A549 (cell line): ENCODE data around the gene EMC8. TPM values are rescaled to one million over a fixed set of nuclear protein-coding genes. Genes with fewer than 3 reads are reported as not detected.

Experiments used
- ATAC-seq, 2 experiments: fragments of 200-7000 bp in 1 of 2; fragments of >200 bp in 1 of 2; cut with Nextera tagmentation in 1 of 2; cut with Tn5 transposase in 1 of 2; 3 replicates each; pipeline versions ENCODE4 v1.8.0 to v1.9.1; 2018 to 2020; ENCODE audit warnings: mild to moderate bottlenecking in 1 of 2, moderate library complexity in 1 of 2
- CTCF ChIA-PET: fragments of 300-600 bp; sonication (Branson Sonifier 250); formaldehyde crosslinking; extraction: SDS; loops from one replicate; lab custom pipeline; 2021; ENCODE audit warnings: antibody characterized with exemption, inconsistent platforms; lab: Yijun Ruan, JAX
- POLR2A ChIA-PET: fragments of 350-600 bp; formaldehyde crosslinking; extraction: SDS; loops from one replicate; lab custom pipeline; 2021; ENCODE audit warnings: antibody characterized with exemption, inconsistent platforms; lab: Yijun Ruan, JAX
- DNase-seq, 2 experiments: peaks; one replicate each; pipeline versions ENCODE4 v3.0.0 to v3.0.0-alpha.2; 2011 to 2016; ENCODE audit warnings: low read depth in 1 of 2, low spot score in 1 of 2
- FAIRE-seq: peaks from 2 replicates; lab custom pipeline; 2011; peaks lifted over from hg19 to GRCh38; lab: Jason Lieb, UNC
- H3K27ac ChIP-seq, 2 experiments: fragments of >200 bp; sonication (Bioruptor Twin); formaldehyde crosslinking; 3 replicates each; pipeline ENCODE4 v1.5.1; 2016 to 2017
- H3K4me1 ChIP-seq: fragments of >200 bp; sonication (Bioruptor Twin); formaldehyde crosslinking; 3 replicates; pipeline ENCODE4 v1.6.1; 2016
- H3K4me2 ChIP-seq: fragments of >200 bp; sonication (Bioruptor Twin); formaldehyde crosslinking; 3 replicates; pipeline ENCODE4 v1.6.1; 2016
- H3K4me3 ChIP-seq: fragments of >200 bp; sonication (Bioruptor Twin); formaldehyde crosslinking; 3 replicates; pipeline ENCODE4 v1.5.1; 2016
- H3K9me3 ChIP-seq: fragments of >200 bp; sonication (Bioruptor Twin); formaldehyde crosslinking; 3 replicates; pipeline ENCODE4 v1.6.1; 2016
- BHLHE40 ChIP-seq: IDR thresholded peaks from 2 replicates; pipeline ENCODE4 v1.6.1; 2012; ENCODE audit warnings: low read depth, low read length, inconsistent platforms
- CHD4 ChIP-seq: fragments of 200-600 bp; sonication (generic); IDR thresholded peaks from 2 replicates; pipeline ENCODE4 v1.6.1; 2016; ENCODE audit warnings: antibody characterized with exemption, mild to moderate bottlenecking, borderline replicate concordance
- CTCF ChIP-seq: fragments of >200 bp; sonication (Bioruptor Twin); formaldehyde crosslinking; IDR thresholded peaks from 3 replicates; pipeline ENCODE4 v1.5.1; 2016
- FOSB ChIP-seq: fragments of 250-450 bp; sonication (Bioruptor Pico); IDR thresholded peaks from 2 replicates; pipeline ENCODE4 v1.5.0; 2020; ENCODE audit warnings: mild to moderate bottlenecking, moderate library complexity
- HMGXB4 ChIP-seq: fragments of 250-450 bp; sonication (Bioruptor Pico); IDR thresholded peaks from 2 replicates; pipeline ENCODE4 v1.5.0; 2021; ENCODE audit warnings: mild to moderate bottlenecking, moderate library complexity, borderline replicate concordance
- HOXB5 ChIP-seq: fragments of 250-450 bp; sonication (Bioruptor Pico); IDR thresholded peaks from 2 replicates; pipeline ENCODE4 v1.5.0; 2020; ENCODE audit warnings: mild to moderate bottlenecking, moderate library complexity
- KDM5A ChIP-seq: fragments of 200-600 bp; sonication (generic); IDR thresholded peaks from 2 replicates; pipeline ENCODE4 v1.6.1; 2016; ENCODE audit warnings: antibody characterized with exemption, mild to moderate bottlenecking
- MAX ChIP-seq: IDR thresholded peaks from 2 replicates; pipeline ENCODE4 v1.6.1; 2012
- NPAS2 ChIP-seq: fragments of 250-450 bp; sonication (Bioruptor Pico); IDR thresholded peaks from 2 replicates; pipeline ENCODE4 v1.8.0; 2022; ENCODE audit warnings: mild to moderate bottlenecking, moderate library complexity, borderline replicate concordance
- POLR2AphosphoS2 ChIP-seq: conservative IDR thresholded peaks from 2 replicates; pipeline ENCODE4 v1.6.1; 2012; ENCODE audit warnings: low read length, improper control_type of control experiment, inconsistent platforms
- RCOR1 ChIP-seq: fragments of 150-350 bp; IDR thresholded peaks from 2 replicates; pipeline ENCODE4 v1.6.1; 2014; ENCODE audit warnings: antibody characterized with exemption, low read length, low read depth
- RNF2 ChIP-seq: fragments of 200-600 bp; sonication (generic); IDR thresholded peaks from 2 replicates; pipeline ENCODE4 v1.6.1; 2016; ENCODE audit warnings: low read depth, mild to moderate bottlenecking, antibody characterized with exemption, moderate library complexity, borderline replicate concordance
- SMC3 ChIP-seq: fragments of >200 bp; sonication (Bioruptor Twin); formaldehyde crosslinking; IDR thresholded peaks from 3 replicates; pipeline ENCODE4 v1.6.1; 2018; ENCODE audit warnings: inconsistent platforms
- TFCP2L1 ChIP-seq: fragments of 250-450 bp; sonication (Bioruptor Pico); IDR thresholded peaks from 2 replicates; pipeline ENCODE4 v1.5.0; 2021; ENCODE audit warnings: mild to moderate bottlenecking
- WGBS: methylation state at CpG from one replicate; pipeline ENCODE4 v1.1.6; 2017; ENCODE audit errors: missing lambda C conversion rate; 5-methylcytosine and 5-hydroxymethylcytosine counted together
- polyA plus RNA-seq, 4 experiments: library from polyadenylated mRNA; depleted of rRNA in 3 of 4; stranded (reverse); fragments of >200 nt; fragmentation: RNase III in 1 of 4; extraction: RNeasy Plus Mini Kit Qiagen cat#74134 plus additional on column Dnase treatment in 1 of 4; gene quantifications; 2 replicates in 3 of 4; 3 replicates in 1 of 4; pipeline ENCODE4 v1.2.3, GENCODE V29; 2011 to 2017
- TF ChIP-seq, protein P1 (sequence below): fragments of >200 bp; sonication (Bioruptor Twin); formaldehyde crosslinking; IDR thresholded peaks from 3 replicates; pipeline ENCODE4 v1.6.1; 2016
- TF ChIP-seq, protein P2 (sequence below): IDR thresholded peaks from 2 replicates; pipeline ENCODE4 v1.6.1; 2012; ENCODE audit warnings: low read depth, borderline replicate concordance

EMC8 gene
- polyA plus RNA-seq, 2 of the 4 experiments (the other 2 are of a cell fraction): 43.0 to 53.2 TPM

GRCh38 chr16:85825326-85825725 lies 26.0 kb upstream of the EMC8 start:
- DNase-seq (no peak), ATAC-seq (no peak)
- no peaks in the 10 kb centered on the region for H3K9me3 ChIP-seq
- CTCF ChIA-PET: interaction anchor here (1.0 to 2.0 kb wide), 4 partner anchors 9 to 204 kb away, joined by 3 to 9 read pairs (median 4); no protein-coding TSS in a partner anchor
- TF ChIP-seq FOSB (CRISPR knock-in tag): no peak
- no peak for TF ChIP-seq CHD4
- TF ChIP-seq MAX: no peak
- no peak for TF ChIP-seq RCOR1
- TF ChIP-seq, all 56 proteins: peak for 0
- Histone ChIP-seq H3K4me2 (no peak overlapping the region), H3K4me3 (no peak overlapping the region), H3K27ac (no peak overlapping the region), H3K4me1 (no peaks in the 10 kb centered on the region)
- FAIRE-seq: no peak
- POLR2A ChIA-PET: no interaction called here
- WGBS: 14% methylated on average over 7 of the region's 9 CpGs

DNA sequence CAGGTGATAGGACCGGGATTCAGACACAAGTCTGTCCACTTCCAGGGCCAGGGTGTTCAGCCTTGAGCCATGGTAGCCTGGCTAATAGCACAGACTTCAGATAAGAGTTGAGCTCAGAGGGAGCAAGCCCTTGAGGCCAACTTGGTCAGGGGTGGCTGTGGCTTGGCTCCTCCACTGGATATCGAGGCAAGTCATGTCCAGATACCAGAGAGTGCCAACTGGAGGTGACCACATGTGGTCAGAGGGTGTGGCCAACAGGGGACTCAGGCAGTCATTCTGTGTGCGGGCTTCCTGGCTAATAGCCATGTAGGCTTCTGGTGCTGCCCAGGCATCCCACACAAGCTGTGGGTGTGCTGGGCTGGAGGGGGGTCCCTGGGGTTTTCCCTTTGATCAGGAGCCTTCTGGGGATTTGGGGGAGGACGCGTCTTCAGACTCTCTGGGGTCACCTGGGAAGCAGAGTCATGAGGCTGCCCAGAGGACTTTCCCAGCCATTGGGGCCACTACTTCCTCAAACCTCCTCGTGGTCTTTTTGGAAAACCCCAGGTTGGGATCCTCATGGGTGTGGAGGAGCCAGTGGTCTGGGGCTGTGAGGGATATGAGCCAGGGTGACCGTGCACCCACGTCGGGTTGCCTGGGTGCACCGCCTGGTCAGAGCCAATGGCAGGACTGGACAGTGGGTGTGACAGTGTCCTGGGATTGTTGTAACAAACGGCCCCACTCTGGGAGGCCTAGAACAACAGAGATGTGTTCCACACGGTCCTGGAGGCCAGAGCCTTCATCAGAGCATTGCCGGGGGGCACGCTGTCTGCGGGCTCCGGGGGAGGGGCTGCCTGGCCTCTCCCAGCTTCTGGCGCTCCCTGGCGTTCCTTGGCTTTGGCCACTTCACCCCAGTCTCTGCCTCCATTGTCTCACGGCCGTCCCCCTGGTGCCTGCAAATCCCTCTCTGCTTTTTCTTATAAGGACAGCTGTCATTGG lies 25.1 kb upstream of the EMC8 start:
- DNase-seq (no peak), ATAC-seq (no peak), FAIRE-seq (no peak)
- Histone ChIP-seq H3K4me1 (no peaks in the 10 kb centered on the region), H3K27ac (no peak overlapping the region), H3K9me3 (no peaks in the 10 kb centered on the region), H3K4me3 (no peak overlapping the region), H3K4me2 (no peak overlapping the region)
- WGBS: 39% methylated on average over 19 of the region's 20 CpGs
- TF ChIP-seq RCOR1 (no peak), NPAS2 (CRISPR knock-in tag) (no peak), RNF2 (no peak), HOXB5 (CRISPR knock-in tag) (no peak), CTCF (no peak), BHLHE40 (no peak), HMGXB4 (CRISPR knock-in tag) (no peak), SMC3 (no peak), TFCP2L1 (CRISPR knock-in tag) (no peak)
- TF ChIP-seq, protein P1, sequence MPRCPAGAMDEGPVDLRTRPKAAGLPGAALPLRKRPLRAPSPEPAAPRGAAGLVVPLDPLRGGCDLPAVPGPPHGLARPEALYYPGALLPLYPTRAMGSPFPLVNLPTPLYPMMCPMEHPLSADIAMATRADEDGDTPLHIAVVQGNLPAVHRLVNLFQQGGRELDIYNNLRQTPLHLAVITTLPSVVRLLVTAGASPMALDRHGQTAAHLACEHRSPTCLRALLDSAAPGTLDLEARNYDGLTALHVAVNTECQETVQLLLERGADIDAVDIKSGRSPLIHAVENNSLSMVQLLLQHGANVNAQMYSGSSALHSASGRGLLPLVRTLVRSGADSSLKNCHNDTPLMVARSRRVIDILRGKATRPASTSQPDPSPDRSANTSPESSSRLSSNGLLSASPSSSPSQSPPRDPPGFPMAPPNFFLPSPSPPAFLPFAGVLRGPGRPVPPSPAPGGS: no peak
- ChIA-PET CTCF (interaction anchor here (0.9 to 2.0 kb wide), 5 partner anchors 8 to 204 kb away, joined by 3 to 9 read pairs (median 4); no protein-coding TSS in a partner anchor), POLR2A (no interaction called here)

DNA sequence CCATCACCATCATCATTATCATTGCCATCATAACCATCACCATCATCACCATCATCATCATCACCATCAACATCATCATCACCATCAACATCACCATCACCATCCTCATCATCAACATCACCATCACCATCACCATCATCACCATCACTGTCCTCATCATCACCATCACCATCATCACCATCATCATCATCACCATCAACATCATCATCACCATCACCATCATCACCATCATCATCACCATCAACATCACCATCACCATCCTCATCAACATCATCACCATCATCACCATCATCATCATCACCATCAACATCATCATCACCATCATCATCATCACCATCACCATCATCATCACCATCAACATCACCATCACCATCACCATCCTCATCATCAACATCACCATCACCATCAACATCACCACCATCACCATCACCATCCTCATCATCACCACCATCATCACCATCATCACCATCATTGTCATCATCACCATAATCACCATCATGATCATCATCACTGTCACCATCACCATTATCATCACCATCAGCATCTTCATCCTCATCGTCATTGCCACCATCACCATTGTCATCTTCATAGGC lies 24.1 kb upstream of the EMC8 start:
- POLR2A ChIA-PET: no interaction called here
- CTCF ChIA-PET: interaction anchor here (0.9 to 5.3 kb wide), 4 partner anchors 12 to 202 kb away, joined by 3 to 126 read pairs (median 18); no protein-coding TSS in a partner anchor
- FAIRE-seq: no peak
- no peak overlapping the region for H3K4me3 ChIP-seq
- 59% methylated on average over 1 of the region's 1 CpG for WGBS
- TF ChIP-seq FOSB (CRISPR knock-in tag) (no peak), BHLHE40 (no peak), KDM5A (no peak), HOXB5 (CRISPR knock-in tag) (no peak), POLR2AphosphoS2 (no peak)
- TF ChIP-seq, protein P2, sequence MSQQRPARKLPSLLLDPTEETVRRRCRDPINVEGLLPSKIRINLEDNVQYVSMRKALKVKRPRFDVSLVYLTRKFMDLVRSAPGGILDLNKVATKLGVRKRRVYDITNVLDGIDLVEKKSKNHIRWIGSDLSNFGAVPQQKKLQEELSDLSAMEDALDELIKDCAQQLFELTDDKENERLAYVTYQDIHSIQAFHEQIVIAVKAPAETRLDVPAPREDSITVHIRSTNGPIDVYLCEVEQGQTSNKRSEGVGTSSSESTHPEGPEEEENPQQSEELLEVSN: no peak
- TF ChIP-seq, all 56 proteins: peak for 0
- H3K9me3 ChIP-seq: no peaks in the 10 kb centered on the region
- no peak overlapping the region for H3K4me2 ChIP-seq
- no peak overlapping the region for H3K27ac ChIP-seq
- no peak for DNase-seq
- H3K4me1 ChIP-seq: no peaks in the 10 kb centered on the region
- ATAC-seq: no peak
